Measurements from ENCODE around the gene CCNY. TPM values are rescaled to one million over a fixed set of nuclear protein-coding genes. Genes with fewer than 3 reads are reported as not detected.

CCNY gene
- total RNA-seq, 6 experiments from 2014 or later: 22.4 to 49.2 (median 41.4) TPM

DNA sequence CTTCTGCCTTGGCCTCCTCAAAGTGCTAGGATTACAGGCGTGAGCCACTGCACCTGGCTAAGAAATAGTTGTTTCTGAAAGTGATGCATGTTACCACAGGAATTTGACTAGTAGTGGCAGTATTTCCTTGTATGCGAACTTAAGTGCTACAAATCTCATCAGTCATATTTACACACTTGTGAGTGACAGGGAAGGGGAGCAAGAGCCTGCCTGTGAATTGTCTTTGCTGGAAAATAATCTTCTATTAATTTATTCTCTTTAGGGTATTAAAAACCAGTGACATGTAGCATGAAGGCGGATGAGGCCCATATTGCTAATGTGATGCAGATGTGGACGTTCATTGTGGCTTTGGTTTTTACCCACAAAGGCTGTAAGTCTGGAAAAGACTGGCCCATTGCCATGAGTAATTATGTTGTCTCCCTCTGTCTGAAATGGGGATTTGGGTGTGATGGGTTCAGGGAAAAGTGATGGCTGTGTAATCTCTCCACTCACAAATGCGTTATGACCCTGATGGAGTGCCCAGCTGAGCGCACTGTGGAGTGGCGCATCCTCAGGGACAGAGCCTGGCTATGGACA, 97.6 kb downstream of the CCNY start:
- 78% methylated on average over 3 of the region's 7 CpGs for WGBS (ENCODE audit: insufficient coverage, low coverage, low lambda C conversion rate, missing lambda C conversion rate)
- Histone ChIP-seq H3K4me3 (no peak overlapping the region), H3K4me1 (no peaks in the 10 kb centered on the region), H3K27me3 (no peaks in the 10 kb centered on the region), H3K27ac (no peak overlapping the region), H3K9me3 (no peaks in the 10 kb centered on the region), H3K36me3 (no peaks in the 10 kb centered on the region)
- DNase-seq (no peak), ATAC-seq (no peak)
- no peak for TF ChIP-seq POLR2A (IDR thresholded peaks at IDR 0.05)
- intact Hi-C loops (cut with DNase I): no loop called here

GRCh38 chr10:35434533-35434932, 98.2 kb downstream of the CCNY start:
- intact Hi-C loops (cut with DNase I): no loop called here
- Histone ChIP-seq H3K36me3 (no peaks in the 10 kb centered on the region), H3K27ac (no peak overlapping the region), H3K27me3 (no peaks in the 10 kb centered on the region), H3K9me3 (no peaks in the 10 kb centered on the region), H3K4me1 (no peaks in the 10 kb centered on the region), H3K4me3 (no peak overlapping the region)
- 82% methylated on average over 1 of the region's 1 CpG for WGBS (ENCODE audit: insufficient coverage, low coverage, low lambda C conversion rate, missing lambda C conversion rate)
- DNase-seq (no peak), ATAC-seq (no peak)
- TF ChIP-seq POLR2A (IDR thresholded peaks at IDR 0.05): no peak
- TF ChIP-seq, protein P1, sequence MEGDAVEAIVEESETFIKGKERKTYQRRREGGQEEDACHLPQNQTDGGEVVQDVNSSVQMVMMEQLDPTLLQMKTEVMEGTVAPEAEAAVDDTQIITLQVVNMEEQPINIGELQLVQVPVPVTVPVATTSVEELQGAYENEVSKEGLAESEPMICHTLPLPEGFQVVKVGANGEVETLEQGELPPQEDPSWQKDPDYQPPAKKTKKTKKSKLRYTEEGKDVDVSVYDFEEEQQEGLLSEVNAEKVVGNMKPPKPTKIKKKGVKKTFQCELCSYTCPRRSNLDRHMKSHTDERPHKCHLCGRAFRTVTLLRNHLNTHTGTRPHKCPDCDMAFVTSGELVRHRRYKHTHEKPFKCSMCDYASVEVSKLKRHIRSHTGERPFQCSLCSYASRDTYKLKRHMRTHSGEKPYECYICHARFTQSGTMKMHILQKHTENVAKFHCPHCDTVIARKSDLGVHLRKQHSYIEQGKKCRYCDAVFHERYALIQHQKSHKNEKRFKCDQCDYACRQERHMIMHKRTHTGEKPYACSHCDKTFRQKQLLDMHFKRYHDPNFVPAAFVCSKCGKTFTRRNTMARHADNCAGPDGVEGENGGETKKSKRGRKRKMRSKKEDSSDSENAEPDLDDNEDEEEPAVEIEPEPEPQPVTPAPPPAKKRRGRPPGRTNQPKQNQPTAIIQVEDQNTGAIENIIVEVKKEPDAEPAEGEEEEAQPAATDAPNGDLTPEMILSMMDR (IDR thresholded peaks at IDR 0.05): no peak

DNA sequence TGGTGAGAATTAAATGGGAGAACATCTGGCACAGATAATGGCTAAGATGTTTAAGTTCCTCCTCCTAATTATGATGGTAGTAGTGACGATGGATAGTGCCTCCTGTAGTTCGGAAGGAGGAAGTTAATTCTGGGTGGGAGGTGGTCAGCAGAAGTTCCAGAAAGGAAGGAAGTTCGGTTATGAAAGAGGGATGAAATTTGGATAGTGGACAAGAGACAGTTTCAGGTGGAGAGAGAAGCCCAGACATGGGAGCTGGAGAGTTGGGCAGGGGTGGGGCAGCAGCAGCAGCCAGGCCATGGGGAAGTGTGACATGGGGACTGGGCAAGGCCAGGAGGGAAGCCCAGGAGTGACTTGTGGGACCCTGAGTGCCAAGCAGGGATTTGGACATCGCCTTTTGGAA, 99.5 kb downstream of the CCNY start:
- Histone ChIP-seq H3K9me3 (no peaks in the 10 kb centered on the region), H3K4me1 (no peaks in the 10 kb centered on the region), H3K27me3 (no peaks in the 10 kb centered on the region), H3K36me3 (no peaks in the 10 kb centered on the region), H3K4me3 (no peak overlapping the region), H3K27ac (no peak overlapping the region)
- no peak for DNase-seq
- intact Hi-C loops (cut with DNase I): no loop called here
- no peak for TF ChIP-seq POLR2A (IDR thresholded peaks at IDR 0.05)
- TF ChIP-seq, protein P1 (IDR thresholded peaks at IDR 0.05): no peak
- WGBS (ENCODE audit: insufficient coverage, low coverage, low lambda C conversion rate, missing lambda C conversion rate): 35% methylated on average over 3 of the region's 4 CpGs
- peak; percentile 52 to 65 (median 62) for ATAC-seq

GRCh38 chr10:35437829-35438228, 101.5 kb downstream of the CCNY start:
- Histone ChIP-seq H3K9me3 (no peaks in the 10 kb centered on the region), H3K27ac (no peak overlapping the region), H3K4me3 (no peak overlapping the region), H3K4me1 (no peaks in the 10 kb centered on the region), H3K36me3 (no peaks in the 10 kb centered on the region), H3K27me3 (no peaks in the 10 kb centered on the region)
- WGBS (ENCODE audit: insufficient coverage, low coverage, low lambda C conversion rate, missing lambda C conversion rate): 96% methylated on average over 4 of the region's 4 CpGs
- intact Hi-C loops (cut with DNase I): no loop called here
- TF ChIP-seq, protein P1 (IDR thresholded peaks at IDR 0.05): no peak
- no peak for TF ChIP-seq POLR2A (IDR thresholded peaks at IDR 0.05)
- ATAC-seq (no peak), DNase-seq (no peak)

GRCh38 chr10:35438718-35439571, 102.6 kb downstream of the CCNY start:
- H3K4me1 ChIP-seq: no peaks in the 10 kb centered on the region
- H3K4me3 ChIP-seq: no peak overlapping the region
- TF ChIP-seq POLR2A (IDR thresholded peaks at IDR 0.05): no peak
- TF ChIP-seq, protein P1 (IDR thresholded peaks at IDR 0.05): no peak
- peaks cover 0 to 10% (median 0%) of the 10 kb centered on the region in 4 donors for H3K9me3 ChIP-seq
- intact Hi-C loops (cut with DNase I): no loop called here
- no peak for DNase-seq
- H3K36me3 ChIP-seq: no peaks in the 10 kb centered on the region
- no peak overlapping the region for H3K27ac ChIP-seq
- no peaks in the 10 kb centered on the region for H3K27me3 ChIP-seq
- no peak for ATAC-seq
- 74% methylated on average over 3 of the region's 3 CpGs for WGBS (ENCODE audit: insufficient coverage, low coverage, low lambda C conversion rate, missing lambda C conversion rate)
